ENCODE results near the gene VWF.

Gene VWF

DNA sequence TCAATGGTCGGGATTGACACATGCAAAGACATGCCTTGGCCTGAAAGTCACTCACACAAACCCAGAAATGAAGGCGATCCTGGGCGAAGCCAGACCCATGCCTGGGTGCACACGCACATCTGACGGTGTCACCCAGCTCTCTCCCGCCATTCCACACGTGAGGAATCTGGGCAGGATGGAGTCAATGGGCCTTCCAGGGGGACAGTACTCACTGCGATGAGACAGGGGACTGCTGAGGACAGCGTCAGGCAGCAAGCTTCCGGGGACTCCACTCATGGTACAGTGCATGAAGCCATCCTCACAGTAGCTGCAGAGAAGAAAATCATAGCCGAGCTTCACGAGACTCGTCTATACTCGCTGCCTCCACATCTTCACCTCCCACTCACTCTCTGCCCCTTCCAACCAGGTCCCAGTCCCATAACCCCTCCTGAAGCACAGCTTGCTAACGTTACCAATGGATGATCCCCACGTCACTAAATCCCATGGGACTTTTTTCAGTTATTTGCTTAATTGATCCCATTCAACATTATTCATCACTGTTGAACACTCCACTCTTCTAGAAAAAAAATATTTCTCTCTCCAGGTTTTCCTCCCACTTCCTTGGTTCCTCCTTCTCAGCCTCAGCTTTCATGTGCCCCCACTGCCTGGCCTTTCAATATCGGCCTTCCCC, 77.8 kb downstream of the VWF start:
- Histone ChIP-seq H3K27me3 (ENCODE audit: insufficient read depth, poor library complexity, severe bottlenecking) (peaks cover 3% of the 10 kb centered on the region), H3K4me3 (replicated peaks; ENCODE audit: insufficient read depth, low read length) (no peak overlapping the region), H3K27ac (replicated peaks) (no peak overlapping the region)
- no peak for TF ChIP-seq SPI1 (IDR thresholded peaks at IDR 0.05; ENCODE audit: borderline replicate concordance, low read depth)
- TF ChIP-seq POLR2AphosphoS5 (IDR thresholded peaks at IDR 0.05; ENCODE audit: low read depth) = no peak
- no peak for TF ChIP-seq GABPA (IDR thresholded peaks at IDR 0.05; ENCODE audit: low read depth)
- TF ChIP-seq, protein P1, sequence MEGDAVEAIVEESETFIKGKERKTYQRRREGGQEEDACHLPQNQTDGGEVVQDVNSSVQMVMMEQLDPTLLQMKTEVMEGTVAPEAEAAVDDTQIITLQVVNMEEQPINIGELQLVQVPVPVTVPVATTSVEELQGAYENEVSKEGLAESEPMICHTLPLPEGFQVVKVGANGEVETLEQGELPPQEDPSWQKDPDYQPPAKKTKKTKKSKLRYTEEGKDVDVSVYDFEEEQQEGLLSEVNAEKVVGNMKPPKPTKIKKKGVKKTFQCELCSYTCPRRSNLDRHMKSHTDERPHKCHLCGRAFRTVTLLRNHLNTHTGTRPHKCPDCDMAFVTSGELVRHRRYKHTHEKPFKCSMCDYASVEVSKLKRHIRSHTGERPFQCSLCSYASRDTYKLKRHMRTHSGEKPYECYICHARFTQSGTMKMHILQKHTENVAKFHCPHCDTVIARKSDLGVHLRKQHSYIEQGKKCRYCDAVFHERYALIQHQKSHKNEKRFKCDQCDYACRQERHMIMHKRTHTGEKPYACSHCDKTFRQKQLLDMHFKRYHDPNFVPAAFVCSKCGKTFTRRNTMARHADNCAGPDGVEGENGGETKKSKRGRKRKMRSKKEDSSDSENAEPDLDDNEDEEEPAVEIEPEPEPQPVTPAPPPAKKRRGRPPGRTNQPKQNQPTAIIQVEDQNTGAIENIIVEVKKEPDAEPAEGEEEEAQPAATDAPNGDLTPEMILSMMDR (IDR thresholded peaks at IDR 0.05; ENCODE audit: insufficient read depth, low read length) = no peak
- TF ChIP-seq, protein P2, sequence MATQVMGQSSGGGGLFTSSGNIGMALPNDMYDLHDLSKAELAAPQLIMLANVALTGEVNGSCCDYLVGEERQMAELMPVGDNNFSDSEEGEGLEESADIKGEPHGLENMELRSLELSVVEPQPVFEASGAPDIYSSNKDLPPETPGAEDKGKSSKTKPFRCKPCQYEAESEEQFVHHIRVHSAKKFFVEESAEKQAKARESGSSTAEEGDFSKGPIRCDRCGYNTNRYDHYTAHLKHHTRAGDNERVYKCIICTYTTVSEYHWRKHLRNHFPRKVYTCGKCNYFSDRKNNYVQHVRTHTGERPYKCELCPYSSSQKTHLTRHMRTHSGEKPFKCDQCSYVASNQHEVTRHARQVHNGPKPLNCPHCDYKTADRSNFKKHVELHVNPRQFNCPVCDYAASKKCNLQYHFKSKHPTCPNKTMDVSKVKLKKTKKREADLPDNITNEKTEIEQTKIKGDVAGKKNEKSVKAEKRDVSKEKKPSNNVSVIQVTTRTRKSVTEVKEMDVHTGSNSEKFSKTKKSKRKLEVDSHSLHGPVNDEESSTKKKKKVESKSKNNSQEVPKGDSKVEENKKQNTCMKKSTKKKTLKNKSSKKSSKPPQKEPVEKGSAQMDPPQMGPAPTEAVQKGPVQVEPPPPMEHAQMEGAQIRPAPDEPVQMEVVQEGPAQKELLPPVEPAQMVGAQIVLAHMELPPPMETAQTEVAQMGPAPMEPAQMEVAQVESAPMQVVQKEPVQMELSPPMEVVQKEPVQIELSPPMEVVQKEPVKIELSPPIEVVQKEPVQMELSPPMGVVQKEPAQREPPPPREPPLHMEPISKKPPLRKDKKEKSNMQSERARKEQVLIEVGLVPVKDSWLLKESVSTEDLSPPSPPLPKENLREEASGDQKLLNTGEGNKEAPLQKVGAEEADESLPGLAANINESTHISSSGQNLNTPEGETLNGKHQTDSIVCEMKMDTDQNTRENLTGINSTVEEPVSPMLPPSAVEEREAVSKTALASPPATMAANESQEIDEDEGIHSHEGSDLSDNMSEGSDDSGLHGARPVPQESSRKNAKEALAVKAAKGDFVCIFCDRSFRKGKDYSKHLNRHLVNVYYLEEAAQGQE (IDR thresholded peaks at IDR 0.05; ENCODE audit: insufficient replicate concordance, low read depth) = no peak
- no peak for DNase-seq (ENCODE audit: low read depth in 1 of 2, low spot score in 1 of 2)

DNA sequence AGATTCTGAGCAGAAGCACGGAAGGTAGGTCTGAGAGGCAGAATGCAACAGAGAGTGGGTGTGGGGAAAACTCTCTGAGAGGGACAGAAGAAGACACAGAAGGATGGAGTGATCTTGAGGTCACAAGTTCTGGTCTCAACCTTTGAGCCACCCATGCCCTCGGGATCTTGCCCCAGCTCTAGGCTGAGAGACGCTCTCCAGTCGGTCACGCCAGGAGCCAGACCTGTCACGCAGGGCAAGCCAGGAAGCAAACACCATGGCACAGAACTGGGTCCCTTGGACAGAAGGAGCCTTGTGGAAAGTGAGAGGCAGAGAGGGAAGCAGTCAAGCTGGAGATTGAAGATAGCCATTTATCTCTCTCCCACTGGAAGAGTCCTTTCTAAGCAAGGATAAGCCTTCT, 79.0 kb downstream of the VWF start:
- no peak overlapping the region for H3K4me3 ChIP-seq (replicated peaks; ENCODE audit: insufficient read depth, low read length)
- peaks cover 3% of the 10 kb centered on the region for H3K27me3 ChIP-seq (ENCODE audit: insufficient read depth, poor library complexity, severe bottlenecking)
- DNase-seq (ENCODE audit: low read depth in 1 of 2, low spot score in 1 of 2) = no peak
- TF ChIP-seq POLR2AphosphoS5 (IDR thresholded peaks at IDR 0.05; ENCODE audit: low read depth) (no peak), SPI1 (IDR thresholded peaks at IDR 0.05; ENCODE audit: borderline replicate concordance, low read depth) (no peak), GABPA (IDR thresholded peaks at IDR 0.05; ENCODE audit: low read depth) (no peak)
- TF ChIP-seq, protein P2 (IDR thresholded peaks at IDR 0.05; ENCODE audit: insufficient replicate concordance, low read depth) = no peak
- TF ChIP-seq, protein P1 (IDR thresholded peaks at IDR 0.05; ENCODE audit: insufficient read depth, low read length) = no peak
- no peak overlapping the region for H3K27ac ChIP-seq (replicated peaks)

DNA sequence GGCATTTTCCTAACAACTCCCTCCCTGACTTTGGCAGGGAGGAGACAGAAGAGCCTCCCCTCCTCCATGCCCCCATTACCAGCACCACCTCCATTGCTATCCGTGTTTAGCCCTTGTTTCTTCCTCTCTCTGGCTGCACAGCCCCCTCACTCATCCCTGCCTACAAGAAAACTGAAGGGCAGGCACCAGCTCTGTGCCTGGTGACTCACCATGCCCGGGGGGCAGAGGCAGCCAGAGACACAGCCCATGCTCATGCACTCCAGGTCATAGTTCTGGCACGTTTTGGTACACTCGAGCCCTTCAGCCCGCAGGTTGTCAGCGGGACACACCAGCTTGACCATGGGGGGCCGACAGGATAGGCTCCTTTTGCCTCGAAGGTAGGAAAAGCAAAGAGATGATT, 80.4 kb downstream of the VWF start:
- no peak for TF ChIP-seq POLR2AphosphoS5 (IDR thresholded peaks at IDR 0.05; ENCODE audit: low read depth)
- TF ChIP-seq, protein P1 (IDR thresholded peaks at IDR 0.05; ENCODE audit: insufficient read depth, low read length) = no peak
- TF ChIP-seq, protein P2 (IDR thresholded peaks at IDR 0.05; ENCODE audit: insufficient replicate concordance, low read depth) = no peak
- no peak for TF ChIP-seq SPI1 (IDR thresholded peaks at IDR 0.05; ENCODE audit: borderline replicate concordance, low read depth)
- TF ChIP-seq GABPA (IDR thresholded peaks at IDR 0.05; ENCODE audit: low read depth) = no peak
- H3K27me3 ChIP-seq (ENCODE audit: insufficient read depth, poor library complexity, severe bottlenecking) = peaks cover 3% of the 10 kb centered on the region
- no peak overlapping the region for H3K27ac ChIP-seq (replicated peaks)
- H3K4me3 ChIP-seq (replicated peaks; ENCODE audit: insufficient read depth, low read length) = no peak overlapping the region
- DNase-seq (ENCODE audit: low read depth in 1 of 2, low spot score in 1 of 2) = no peak
